Caco-2 (cell line): ENCODE results near the gene CLCN5. TPM values are rescaled to one million over a fixed set of nuclear protein-coding genes. Genes with fewer than 3 reads are reported as not detected.
A peak's percentile ranks its signal among the peaks of the same experiment; 100 is the strongest.

Experiments used
- BruUV-seq: library from RNA; stranded (reverse); fragments of 400-500 nt; replicated peaks from 2 replicates; lab custom pipeline; 2021; lab: Mats Ljungman, UMichigan
- CTCF ChIA-PET: fragments of 300-600 bp; sonication (Branson Sonifier 250); formaldehyde crosslinking; loops from one replicate; lab custom pipeline; 2022; ENCODE audit warnings: antibody characterized with exemption; lab: Charles Lee
- POLR2A ChIA-PET: fragments of 300-600 bp; sonication (Branson Sonifier 250); formaldehyde crosslinking; loops from one replicate; lab custom pipeline; 2022; ENCODE audit warnings: antibody characterized with exemption; lab: Charles Lee
- DNase-seq, 2 experiments: peaks; one replicate each; pipeline versions ENCODE4 v3.0.0 to v3.0.0-alpha.2; 2020 to 2022
- H3K27me3 ChIP-seq: replicated peaks from 2 replicates; pipeline ENCODE4 v1.6.0; 2011; ENCODE audit warnings: low read length; ENCODE audit not compliant: control insufficient read depth, insufficient read depth
- H3K36me3 ChIP-seq: 2 replicates; pipeline ENCODE4 v1.5.1; 2011; ENCODE audit warnings: low read length; ENCODE audit not compliant: control insufficient read depth, insufficient read depth
- H3K4me1 ChIP-seq: fragments of 250-450 bp; sonication (Bioruptor Pico); 2 replicates; pipeline ENCODE4 v1.5.1; 2020; ENCODE audit warnings: mild to moderate bottlenecking
- H3K4me3 ChIP-seq: 2 replicates; pipeline ENCODE4 v1.5.1; 2011; ENCODE audit warnings: low read depth, mild to moderate bottlenecking, control low read depth, low read length
- H3K9me3 ChIP-seq: fragments of 250-450 bp; sonication (Bioruptor Pico); 2 replicates; pipeline ENCODE4 v1.5.1; 2020; ENCODE audit warnings: mild to moderate bottlenecking, moderate library complexity
- H3K27ac Mint-ChIP-seq: one replicate; pipeline ENCODE4 v1.8.0; 2022; ENCODE audit warnings: mixed read lengths; ENCODE audit not compliant: unreplicated experiment
- H3K27me3 Mint-ChIP-seq: one replicate; pipeline ENCODE4 v1.8.0; 2022; ENCODE audit warnings: mixed read lengths; ENCODE audit not compliant: insufficient read depth, unreplicated experiment
- H3K36me3 Mint-ChIP-seq: one replicate; pipeline ENCODE4 v1.8.0; 2022; ENCODE audit warnings: mild to moderate bottlenecking, mixed read lengths; ENCODE audit not compliant: insufficient read depth, unreplicated experiment
- H3K4me1 Mint-ChIP-seq: one replicate; pipeline ENCODE4 v1.8.0; 2022; ENCODE audit warnings: low read depth, mixed read lengths; ENCODE audit not compliant: unreplicated experiment
- H3K4me3 Mint-ChIP-seq: one replicate; pipeline ENCODE4 v1.8.0; 2022; ENCODE audit warnings: mild to moderate bottlenecking, moderate library complexity, mixed read lengths; ENCODE audit not compliant: unreplicated experiment
- H3K9me3 Mint-ChIP-seq: one replicate; pipeline ENCODE4 v1.8.0; 2022; ENCODE audit warnings: mixed read lengths; ENCODE audit not compliant: unreplicated experiment
- CTCF ChIP-seq, 2 experiments: fragments of 200-600 bp in 1 of 2; IDR thresholded peaks; 1 replicate in 1 of 2; 2 replicates in 1 of 2; pipeline versions ENCODE4 v1.5.1 to v1.8.0; 2011 to 2022; ENCODE audit warnings: antibody characterized with exemption in 1 of 2, control low read depth in 1 of 2, inconsistent platforms in 1 of 2, low read depth in 1 of 2, low read length in 1 of 2, mild to moderate bottlenecking in 1 of 2, moderate library complexity in 1 of 2; ENCODE audit not compliant: insufficient read depth in 1 of 2, severe bottlenecking in 1 of 2, unreplicated experiment in 1 of 2
- intact Hi-C: fragments of 100-400 bp; cut with micrococcal nuclease; formaldehyde crosslinking; loops from one replicate; pipeline ENCODE4 v1.10.0; 2022; ENCODE audit not compliant: unreplicated experiment
- total RNA-seq: library from RNA; stranded (reverse); gene quantifications from 2 replicates; pipeline ENCODE4 v1.2.3, GENCODE V29; 2022

CLCN5 gene
- total RNA-seq, 1 experiment from 2014 or later = 61.0 TPM

GRCh38 chrX:50075630-50076339, 153.4 kb downstream of the CLCN5 start:
- intact Hi-C loops = no loop called here
- no peak overlapping the region for H3K4me3 Mint-ChIP-seq
- Histone ChIP-seq H3K9me3 (no peaks in the 10 kb centered on the region), H3K4me1 (peaks cover 33% of the 10 kb centered on the region), H3K27me3 (no peaks in the 10 kb centered on the region), H3K4me3 (no peak overlapping the region), H3K36me3 (no peaks in the 10 kb centered on the region; the same call in 1 of the 2 replicates)
- no peaks in the 10 kb centered on the region for H3K27me3 Mint-ChIP-seq
- peaks cover 39% of the 10 kb centered on the region for H3K4me1 Mint-ChIP-seq
- peak overlapping the region; percentile 45 for H3K27ac Mint-ChIP-seq
- H3K36me3 Mint-ChIP-seq = peaks cover 56% of the 10 kb centered on the region
- POLR2A ChIA-PET = no interaction called here
- BruUV-seq = TSS peak; percentile 16
- DNase-seq = no peak
- TF ChIP-seq CTCF (IDR thresholded peaks at IDR 0.05; ENCODE audit: insufficient read depth in 1 of 2, low read depth in 1 of 2, low read length in 1 of 2, severe bottlenecking in 1 of 2, unreplicated experiment in 1 of 2) = no peak
- CTCF ChIA-PET = no interaction called here
- H3K9me3 Mint-ChIP-seq = no peaks in the 10 kb centered on the region

- POLR2A ChIA-PET = no interaction called here
- no peak overlapping the region for H3K27ac Mint-ChIP-seq
- Histone ChIP-seq H3K36me3 (no peaks in the 10 kb centered on the region), H3K4me3 (no peak overlapping the region), H3K9me3 (no peaks in the 10 kb centered on the region), H3K4me1 (peaks cover under 1% of the 10 kb centered on the region; the same call in 1 of the 2 replicates), H3K27me3 (no peaks in the 10 kb centered on the region)
- H3K9me3 Mint-ChIP-seq = no peaks in the 10 kb centered on the region
- TF ChIP-seq CTCF (IDR thresholded peaks at IDR 0.05; ENCODE audit: insufficient read depth in 1 of 2, low read depth in 1 of 2, low read length in 1 of 2, severe bottlenecking in 1 of 2, unreplicated experiment in 1 of 2) = peak in 1 of 2 experiments; percentile 60
- H3K4me1 Mint-ChIP-seq = peaks cover 21% of the 10 kb centered on the region
- H3K27me3 Mint-ChIP-seq = no peaks in the 10 kb centered on the region
- CTCF ChIA-PET = no interaction called here
- H3K36me3 Mint-ChIP-seq = peaks cover 60% of the 10 kb centered on the region
- H3K4me3 Mint-ChIP-seq = no peak overlapping the region
- peak; percentile 53 for DNase-seq
- intact Hi-C loops = loop anchor here (1.0 kb wide), 3 partner anchors 166 to 202 kb away; partner anchors contain the start of gene USP27X
- BruUV-seq = no TSS peak
Measured at GRCh38 chrX:50081282-50081889, 159.0 kb downstream of the CLCN5 start.

GRCh38 chrX:50082741-50083140, 160.3 kb downstream of the CLCN5 start:
- H3K27me3 ChIP-seq = no peaks in the 10 kb centered on the region

More at GRCh38 chrX:50082741-50083140, 160.3 kb downstream of the CLCN5 start:
- no TSS peak for BruUV-seq
- ChIA-PET POLR2A (no interaction called here), CTCF (no interaction called here)
- Histone ChIP-seq H3K4me1 (no peaks in the 10 kb centered on the region), H3K9me3 (no peaks in the 10 kb centered on the region), H3K36me3 (no peaks in the 10 kb centered on the region), H3K4me3 (no peak overlapping the region)
- peaks cover 60% of the 10 kb centered on the region for H3K36me3 Mint-ChIP-seq
- DNase-seq = no peak
- H3K4me3 Mint-ChIP-seq = no peak overlapping the region
- intact Hi-C loops = no loop called here
- no peak overlapping the region for H3K27ac Mint-ChIP-seq
- H3K9me3 Mint-ChIP-seq = no peaks in the 10 kb centered on the region
- TF ChIP-seq CTCF (IDR thresholded peaks at IDR 0.05; ENCODE audit: insufficient read depth in 1 of 2, low read depth in 1 of 2, low read length in 1 of 2, severe bottlenecking in 1 of 2, unreplicated experiment in 1 of 2) = no peak
- H3K4me1 Mint-ChIP-seq = peaks cover 13% of the 10 kb centered on the region
- H3K27me3 Mint-ChIP-seq = no peaks in the 10 kb centered on the region
